Ascending aorta (tissue), 2 donors: ENCODE results near the gene GART. TPM values are rescaled to one million over a fixed set of nuclear protein-coding genes. Genes with fewer than 3 reads are reported as not detected.

Experiments
- DNase-seq, 2 donors: peaks; one replicate each; pipeline ENCODE4 v3.0.0-alpha.2; 2019; ENCODE audit warnings: low spot score in 2 of 2
- H3K27ac ChIP-seq, 2 donors: fragments of 200-600 bp; sonication (generic); one replicate each; pipeline ENCODE4 v1.5.1; 2016 to 2017; ENCODE audit warnings: mild to moderate bottlenecking in 1 of 2
- H3K27me3 ChIP-seq: fragments of 200-600 bp; sonication (generic); one replicate; pipeline ENCODE4 v1.5.1; 2017
- H3K36me3 ChIP-seq, 2 donors: fragments of 200-600 bp; sonication (generic); one replicate each; pipeline ENCODE4 v1.5.1; 2016
- H3K4me1 ChIP-seq, 2 donors: fragments of 200-600 bp; sonication (generic); one replicate each; pipeline ENCODE4 v1.5.1; 2016 to 2017; ENCODE audit warnings: mild to moderate bottlenecking in 1 of 2
- H3K4me3 ChIP-seq, 2 donors: fragments of 200-600 bp; sonication (generic); one replicate each; pipeline ENCODE4 v1.5.1; 2016 to 2017; ENCODE audit warnings: mild to moderate bottlenecking in 1 of 2
- H3K9me3 ChIP-seq, 2 donors: fragments of 200-600 bp; sonication (generic); one replicate each; pipeline ENCODE4 v1.5.1; 2016
- CTCF ChIP-seq, 3 experiments: fragments of 200-600 bp in 2 of 3; fragments of 450-650 bp in 1 of 3; sonication (generic) in 2 of 3; IDR thresholded peaks; one replicate each; pipeline ENCODE4 v1.5.1; 2016 to 2019; ENCODE audit warnings: antibody characterized with exemption in 3 of 3, mild to moderate bottlenecking in 1 of 3, moderate library complexity in 1 of 3
- intact Hi-C: fragments of 100-400 bp; cut with DNase I; formaldehyde crosslinking; loops from one replicate; pipeline ENCODE4 v1.15.1; 2023
- total RNA-seq: library from RNA; depleted of rRNA; stranded (reverse); fragments of >200 nt; gene quantifications from one replicate; pipeline ENCODE4 v1.1.0, GENCODE V29; 2016

GART gene
- total RNA-seq, 1 donor from 2014 or later, result 22.4 TPM

DNA sequence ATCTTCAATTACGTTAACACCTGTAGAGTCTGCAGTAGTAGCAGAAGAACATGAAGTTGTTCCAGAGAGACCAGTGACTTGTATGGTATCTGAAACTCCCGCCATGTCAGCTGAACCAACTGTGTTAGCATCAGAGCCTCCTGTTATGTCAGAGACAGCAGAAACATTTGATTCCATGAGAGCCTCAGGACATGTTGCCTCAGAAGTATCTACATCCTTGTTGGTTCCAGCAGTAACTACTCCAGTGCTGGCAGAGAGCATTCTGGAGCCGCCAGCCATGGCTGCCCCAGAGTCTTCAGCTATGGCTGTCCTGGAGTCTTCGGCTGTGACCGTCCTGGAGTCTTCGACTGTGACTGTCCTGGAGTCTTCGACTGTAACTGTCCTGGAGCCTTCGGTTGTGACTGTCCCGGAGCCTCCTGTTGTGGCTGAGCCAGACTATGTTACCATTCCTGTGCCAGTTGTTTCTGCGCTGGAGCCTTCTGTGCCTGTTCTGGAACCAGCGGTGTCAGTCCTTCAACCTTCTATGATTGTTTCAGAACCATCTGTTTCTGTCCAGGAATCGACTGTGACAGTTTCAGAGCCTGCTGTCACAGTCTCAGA, 11.2 kb upstream of the GART start:
- no peak overlapping the region for H3K27ac ChIP-seq
- TF ChIP-seq CTCF (IDR thresholded peaks at IDR 0.05), result no peak
- peaks cover 0 to 10% of the 10 kb centered on the region in 2 donors for H3K4me1 ChIP-seq
- intact Hi-C loops, result no loop called here
- H3K4me3 ChIP-seq, result no peak overlapping the region
- H3K27me3 ChIP-seq, result no peaks in the 10 kb centered on the region
- no peak for DNase-seq
- no peaks in the 10 kb centered on the region for H3K9me3 ChIP-seq
- peaks cover 71 to 89% of the 10 kb centered on the region in 2 donors for H3K36me3 ChIP-seq

GRCh38 chr21:33552093-33552998, 10.4 kb upstream of the GART start:
- Histone ChIP-seq H3K4me1 (peaks cover 0 to 10% of the 10 kb centered on the region in 2 donors), H3K27me3 (no peaks in the 10 kb centered on the region), H3K9me3 (no peaks in the 10 kb centered on the region), H3K27ac (no peak overlapping the region), H3K36me3 (peaks cover 66 to 89% of the 10 kb centered on the region in 2 donors), H3K4me3 (no peak overlapping the region)
- intact Hi-C loops, result no loop called here
- TF ChIP-seq CTCF (IDR thresholded peaks at IDR 0.05), result no peak
- DNase-seq, result no peak

GRCh38 chr21:33551664-33552063, 9.7 kb upstream of the GART start:
- Histone ChIP-seq H3K36me3 (peaks cover 68 to 89% of the 10 kb centered on the region in 2 donors), H3K27ac (no peak overlapping the region), H3K4me1 (peaks cover 0 to 10% of the 10 kb centered on the region in 2 donors), H3K9me3 (no peaks in the 10 kb centered on the region), H3K27me3 (no peaks in the 10 kb centered on the region), H3K4me3 (no peak overlapping the region)
- intact Hi-C loops, result no loop called here
- no peak for TF ChIP-seq CTCF (IDR thresholded peaks at IDR 0.05)
- no peak for DNase-seq

GRCh38 chr21:33550772-33551660, 9.1 kb upstream of the GART start:
- Histone ChIP-seq H3K9me3 (no peaks in the 10 kb centered on the region), H3K27me3 (no peaks in the 10 kb centered on the region), H3K4me3 (no peak overlapping the region), H3K4me1 (peaks cover 0 to 6% of the 10 kb centered on the region in 2 donors), H3K36me3 (peaks cover 70 to 87% of the 10 kb centered on the region in 2 donors), H3K27ac (no peak overlapping the region)
- TF ChIP-seq CTCF (IDR thresholded peaks at IDR 0.05), result no peak
- DNase-seq, result no peak
- intact Hi-C loops, result no loop called here
